GM19372 (cell line): ENCODE results near the gene OR1L8.

Experiments
- ATAC-seq: cut with Tn5 transposase; IDR thresholded peaks from one replicate; pipeline ENCODE4 v1.9.1; 2021; ENCODE audit warnings: mild to moderate bottlenecking, low read depth, moderate library complexity; ENCODE audit not compliant: unreplicated experiment

OR1L8 gene

GRCh38 chr9:122518841-122519240 lies 64.3 kb downstream of the OR1L8 start, which contains the start of gene OR1J4:
OR1J4 (plus strand) TSS chr9:122519141; CDS start chr9:122519141, 0 bp downstream.
- no peak for ATAC-seq

- ATAC-seq: no peak
Observed at GRCh38 chr9:122518226-122518625, 65.0 kb downstream of the OR1L8 start.
